ENCODE results near the gene PAGE2B. TPM values are rescaled to one million over a fixed set of nuclear protein-coding genes. Genes with fewer than 3 reads are reported as not detected.
"Not testable (repeated sequence)": the region's sequence is repeated elsewhere in the genome, so short reads cannot be mapped to it uniquely, and the experiment has no call there.

PAGE2B gene
- total RNA-seq, 1 donor from 2014 or later: not detected

DNA sequence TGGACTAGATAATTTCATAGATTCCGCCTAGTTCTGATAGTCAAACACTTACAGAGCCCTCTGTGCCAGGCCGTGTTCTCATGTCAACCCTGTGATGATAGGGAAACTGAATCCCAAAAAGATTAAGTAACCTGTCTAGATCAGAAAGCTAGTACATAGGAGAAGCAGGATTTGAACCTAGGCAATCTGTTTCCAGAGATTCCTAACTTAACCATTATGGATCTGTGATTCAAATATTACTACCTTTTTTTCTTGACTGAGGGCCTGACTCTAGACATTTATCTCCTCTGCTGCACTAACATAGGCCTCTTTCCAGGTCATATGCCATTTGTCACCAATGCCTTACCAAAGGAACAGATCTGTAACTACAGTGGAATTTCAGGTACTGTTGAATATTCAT lies 45.5 kb upstream of the PAGE2B start:
- Mint-ChIP-seq H3K4me1 (no peaks in the 10 kb centered on the region), H3K27me3 (ENCODE audit: low read depth) (no peaks in the 10 kb centered on the region), H3K27ac (no peak overlapping the region), H3K4me3 (no peak overlapping the region), H3K36me3 (no peaks in the 10 kb centered on the region), H3K9me3 (peaks cover 23% of the 10 kb centered on the region)
- TF ChIP-seq, protein P1, sequence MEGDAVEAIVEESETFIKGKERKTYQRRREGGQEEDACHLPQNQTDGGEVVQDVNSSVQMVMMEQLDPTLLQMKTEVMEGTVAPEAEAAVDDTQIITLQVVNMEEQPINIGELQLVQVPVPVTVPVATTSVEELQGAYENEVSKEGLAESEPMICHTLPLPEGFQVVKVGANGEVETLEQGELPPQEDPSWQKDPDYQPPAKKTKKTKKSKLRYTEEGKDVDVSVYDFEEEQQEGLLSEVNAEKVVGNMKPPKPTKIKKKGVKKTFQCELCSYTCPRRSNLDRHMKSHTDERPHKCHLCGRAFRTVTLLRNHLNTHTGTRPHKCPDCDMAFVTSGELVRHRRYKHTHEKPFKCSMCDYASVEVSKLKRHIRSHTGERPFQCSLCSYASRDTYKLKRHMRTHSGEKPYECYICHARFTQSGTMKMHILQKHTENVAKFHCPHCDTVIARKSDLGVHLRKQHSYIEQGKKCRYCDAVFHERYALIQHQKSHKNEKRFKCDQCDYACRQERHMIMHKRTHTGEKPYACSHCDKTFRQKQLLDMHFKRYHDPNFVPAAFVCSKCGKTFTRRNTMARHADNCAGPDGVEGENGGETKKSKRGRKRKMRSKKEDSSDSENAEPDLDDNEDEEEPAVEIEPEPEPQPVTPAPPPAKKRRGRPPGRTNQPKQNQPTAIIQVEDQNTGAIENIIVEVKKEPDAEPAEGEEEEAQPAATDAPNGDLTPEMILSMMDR (IDR thresholded peaks at IDR 0.05; ENCODE audit: unreplicated experiment): no peak
- no peak for DNase-seq (ENCODE audit: low spot score in 2 of 2, unreplicated experiment in 2 of 2)

DNA sequence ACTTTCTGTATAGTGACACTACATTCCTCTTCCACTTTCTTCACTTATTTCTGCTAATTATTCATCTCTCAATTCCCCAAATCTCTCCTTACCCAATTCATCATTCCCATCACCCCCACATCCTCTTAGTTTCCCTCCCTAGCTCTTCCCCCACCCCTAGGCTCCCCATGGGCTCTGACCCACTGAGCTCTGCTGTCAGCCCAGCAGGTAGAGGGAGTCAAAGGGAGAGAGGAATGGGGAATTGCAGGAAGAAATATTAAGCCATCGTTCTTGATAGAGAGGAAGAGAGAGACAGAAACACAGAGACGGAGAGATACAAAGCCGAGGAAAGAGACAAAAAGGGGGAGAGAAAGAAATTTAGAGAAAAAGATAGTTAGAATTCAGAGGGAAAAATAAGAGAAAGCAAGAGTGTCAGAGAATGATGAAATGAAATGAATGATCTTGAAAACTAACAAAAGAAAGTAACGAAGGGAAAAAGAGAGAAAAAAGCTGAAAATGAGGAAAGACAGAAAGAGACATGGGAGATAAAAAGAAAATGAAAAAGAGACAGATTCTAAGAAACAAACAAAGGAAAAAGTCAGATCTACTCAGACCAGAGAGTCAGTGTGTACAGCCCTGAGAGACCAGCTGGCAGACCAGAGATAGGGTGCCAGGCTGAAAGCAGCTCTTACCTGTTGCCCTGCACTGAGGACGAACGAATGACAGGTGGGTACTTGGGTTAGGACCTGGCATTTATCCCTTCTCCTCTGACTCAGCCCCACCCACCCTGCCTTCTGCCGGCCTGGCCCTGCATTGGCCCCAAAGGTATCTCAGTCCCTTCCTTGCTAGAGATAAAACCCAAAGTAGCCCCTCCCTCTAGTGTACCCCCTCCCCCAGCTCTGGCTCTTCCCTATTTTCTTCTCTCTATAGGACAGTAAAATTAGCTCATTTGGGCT lies 44.3 kb upstream of the PAGE2B start, which contains the start of gene ALAS2:
ALAS2 (minus strand) TSS at position 707 of the 935 bp plus-strand sequence. CDS start 4,977 bp downstream, outside the sequence.
- Mint-ChIP-seq H3K27me3 (ENCODE audit: low read depth) (no peaks in the 10 kb centered on the region), H3K27ac (no peak within 1 kb of the TSS), H3K9me3 (peaks cover 26% of the 10 kb centered on the region), H3K36me3 (no peaks in the 10 kb centered on the region), H3K4me3 (no peak within 1 kb of the TSS), H3K4me1 (no peaks in the 10 kb centered on the region)
- DNase-seq (ENCODE audit: low spot score in 2 of 2, unreplicated experiment in 2 of 2): no peak
- TF ChIP-seq, protein P1 (IDR thresholded peaks at IDR 0.05; ENCODE audit: unreplicated experiment): no peak

DNA sequence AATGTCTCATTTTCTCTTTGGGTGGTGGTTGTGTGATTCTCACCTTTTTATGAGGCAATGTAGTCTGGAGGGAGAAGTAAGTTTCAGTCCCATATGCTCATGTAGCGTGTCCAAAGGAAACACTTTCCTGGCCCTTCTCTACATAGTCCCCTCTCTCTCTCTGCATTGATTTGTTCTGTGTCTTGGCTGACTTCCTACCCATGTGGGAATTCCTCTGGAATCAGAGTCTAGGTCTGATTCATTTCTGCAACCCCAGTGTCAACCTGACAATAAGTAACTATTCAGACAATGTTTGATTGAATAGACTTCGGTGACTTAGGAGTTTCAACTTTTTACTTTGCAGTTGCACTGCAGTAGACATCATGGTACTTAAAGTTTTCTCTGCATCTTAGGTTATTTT lies 41.4 kb upstream of the PAGE2B start:
- TF ChIP-seq, protein P1 (IDR thresholded peaks at IDR 0.05; ENCODE audit: unreplicated experiment): no peak
- H3K4me3 Mint-ChIP-seq: no peak overlapping the region
- H3K4me1 Mint-ChIP-seq: no peaks in the 10 kb centered on the region
- no peaks in the 10 kb centered on the region for H3K36me3 Mint-ChIP-seq
- DNase-seq (ENCODE audit: low spot score in 2 of 2, unreplicated experiment in 2 of 2): no peak
- no peak overlapping the region for H3K27ac Mint-ChIP-seq
- H3K27me3 Mint-ChIP-seq (ENCODE audit: low read depth): no peaks in the 10 kb centered on the region
- peaks cover 21% of the 10 kb centered on the region for H3K9me3 Mint-ChIP-seq

DNA sequence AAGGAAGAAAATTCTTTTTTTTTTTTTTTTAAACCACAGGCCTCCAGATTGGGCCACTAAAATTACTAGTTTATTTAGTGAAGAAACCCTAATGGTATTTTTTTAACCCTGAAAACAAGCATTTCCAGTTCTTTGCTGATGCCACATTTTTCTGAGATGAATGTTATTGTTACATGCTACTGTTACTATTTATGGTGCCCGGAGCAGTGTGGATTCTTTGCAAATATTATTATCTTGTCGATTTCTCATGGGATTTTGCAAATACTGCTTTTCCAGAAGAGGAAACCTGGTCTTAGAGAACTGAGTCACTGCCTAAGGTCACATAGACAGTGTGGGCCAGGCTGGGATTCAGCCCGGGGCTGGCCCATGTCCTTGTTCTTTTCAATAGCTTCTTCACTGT lies 35.4 kb upstream of the PAGE2B start:
- H3K9me3 Mint-ChIP-seq: peaks cover 24% of the 10 kb centered on the region
- no peaks in the 10 kb centered on the region for H3K4me1 Mint-ChIP-seq
- no peak overlapping the region for H3K27ac Mint-ChIP-seq
- no peak for DNase-seq (ENCODE audit: low spot score in 2 of 2, unreplicated experiment in 2 of 2)
- no peaks in the 10 kb centered on the region for H3K36me3 Mint-ChIP-seq
- no peaks in the 10 kb centered on the region for H3K27me3 Mint-ChIP-seq (ENCODE audit: low read depth)
- TF ChIP-seq, protein P1 (IDR thresholded peaks at IDR 0.05; ENCODE audit: unreplicated experiment): no peak
- no peak overlapping the region for H3K4me3 Mint-ChIP-seq

DNA sequence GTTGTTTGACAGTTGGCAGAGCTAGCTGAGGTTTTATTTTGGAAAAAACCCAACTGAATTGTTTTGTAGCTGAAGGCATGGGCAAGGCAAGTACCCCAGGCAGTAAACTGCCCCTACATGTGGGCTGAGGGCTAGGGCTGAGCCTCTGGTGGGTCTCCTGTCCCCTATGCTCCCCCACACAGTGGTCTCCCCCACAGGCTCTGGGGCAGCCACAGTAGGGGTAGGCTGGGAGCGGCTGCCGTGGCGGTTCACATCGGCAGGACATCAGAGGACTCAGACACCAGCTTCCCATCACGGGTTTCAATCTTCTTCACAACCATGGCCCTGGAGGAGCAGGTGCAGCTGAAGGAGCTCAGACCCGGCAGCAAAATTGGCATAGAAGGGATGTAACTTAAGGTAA lies 33.3 kb upstream of the PAGE2B start:
- Mint-ChIP-seq H3K9me3 (peaks cover 24% of the 10 kb centered on the region), H3K4me3 (no peak overlapping the region), H3K27me3 (ENCODE audit: low read depth) (no peaks in the 10 kb centered on the region), H3K4me1 (no peaks in the 10 kb centered on the region), H3K36me3 (no peaks in the 10 kb centered on the region), H3K27ac (no peak overlapping the region)
- TF ChIP-seq, protein P1 (IDR thresholded peaks at IDR 0.05; ENCODE audit: unreplicated experiment): no peak
- DNase-seq (ENCODE audit: low spot score in 2 of 2, unreplicated experiment in 2 of 2): no peak

DNA sequence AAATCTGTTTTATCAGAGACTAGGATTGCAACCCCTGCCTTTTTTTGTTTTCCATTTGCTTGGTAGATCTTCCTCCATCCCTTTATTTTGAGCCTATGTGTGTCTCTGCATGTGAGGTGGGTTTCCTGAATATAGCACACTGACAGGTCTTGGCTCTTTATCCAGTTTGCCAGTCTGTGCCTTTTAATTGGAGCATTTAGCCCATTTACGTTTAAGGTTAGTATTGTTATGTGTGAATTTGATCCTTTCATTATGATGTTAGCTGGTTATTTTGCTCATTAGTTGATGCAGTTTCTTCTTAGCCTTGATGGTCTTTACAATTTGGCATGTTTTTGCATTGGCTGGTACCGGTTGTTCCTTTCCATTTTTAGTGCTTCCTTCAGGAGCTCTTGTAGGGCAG lies 24.2 kb upstream of the PAGE2B start:
- H3K4me1 Mint-ChIP-seq; H3K4me3 Mint-ChIP-seq; H3K36me3 Mint-ChIP-seq; H3K27ac Mint-ChIP-seq; H3K27me3 Mint-ChIP-seq (ENCODE audit: low read depth); DNase-seq (ENCODE audit: low spot score in 2 of 2, unreplicated experiment in 2 of 2): not testable (repeated sequence)
- peaks cover 41% of the 10 kb centered on the region for H3K9me3 Mint-ChIP-seq

Data from mesothelial cell of epicardium (in vitro differentiated cells).